CD4-positive, CD25-positive, alpha-beta regulatory T cell (primary cell): Measurements from ENCODE around the gene CD82. TPM values are rescaled to one million over a fixed set of nuclear protein-coding genes. Genes with fewer than 3 reads are reported as not detected.

ENCODE experiments used
- ATAC-seq, 2 donors: fragments of 150-1000 bp; cut with Tn5 transposase; one replicate each; pipeline ENCODE4 v1.10.0; 2021; ENCODE audit warnings: low read depth in 2 of 2, moderate number of reproducible peaks in 2 of 2, moderate library complexity in 1 of 2
- DNase-seq, 3 donors: peaks; one replicate each; pipeline versions ENCODE4 v3.0.0 to v3.0.0-alpha.2; 2012 to 2022; ENCODE audit warnings: mixed read lengths in 1 of 3
- H3K27ac ChIP-seq: one replicate; pipeline ENCODE4 v1.7.0; 2013; ENCODE audit warnings: mild to moderate bottlenecking, low read length; ENCODE audit not compliant: insufficient read depth, poor library complexity, severe bottlenecking
- H3K27me3 ChIP-seq: one replicate; pipeline ENCODE4 v1.7.0; 2013; ENCODE audit warnings: low read length; ENCODE audit not compliant: control insufficient read depth, insufficient read depth
- H3K36me3 ChIP-seq: one replicate; pipeline ENCODE4 v1.7.0; 2013; ENCODE audit warnings: mild to moderate bottlenecking, low read length, moderate library complexity; ENCODE audit not compliant: control insufficient read depth, insufficient read depth
- H3K4me1 ChIP-seq: 2 replicates; pipeline ENCODE4 v1.7.0; 2013; ENCODE audit warnings: mild to moderate bottlenecking, low read length; ENCODE audit not compliant: insufficient read depth, control insufficient read depth, poor library complexity, severe bottlenecking
- H3K4me3 ChIP-seq: one replicate; pipeline ENCODE4 v1.7.0; 2013; ENCODE audit warnings: low read depth, mild to moderate bottlenecking, low read length, moderate library complexity
- H3K9me3 ChIP-seq, 2 experiments: 1 replicate in 1 of 2; 2 replicates in 1 of 2; pipeline ENCODE4 v1.7.0; 2013; ENCODE audit warnings: low read length in 2 of 2, mild to moderate bottlenecking in 1 of 2, moderate library complexity in 1 of 2; ENCODE audit not compliant: control insufficient read depth in 2 of 2
- H3K27ac Mint-ChIP-seq, 3 donors: one replicate each; pipeline ENCODE4 v1.8.0; 2020 to 2022; ENCODE audit warnings: mild to moderate bottlenecking in 3 of 3, mixed read lengths in 3 of 3, moderate library complexity in 2 of 3
- H3K27me3 Mint-ChIP-seq: one replicate; pipeline ENCODE4 v1.8.0; 2022; ENCODE audit warnings: mild to moderate bottlenecking, mixed read lengths
- H3K36me3 Mint-ChIP-seq: one replicate; pipeline ENCODE4 v1.8.0; 2020; ENCODE audit warnings: mixed read lengths
- H3K4me1 Mint-ChIP-seq, 4 donors: one replicate each; pipeline ENCODE4 v1.8.0; 2020 to 2022; ENCODE audit warnings: mixed read lengths in 4 of 4, mild to moderate bottlenecking in 1 of 4
- H3K4me3 Mint-ChIP-seq, 4 donors: one replicate each; pipeline ENCODE4 v1.8.0; 2020 to 2022; ENCODE audit warnings: mild to moderate bottlenecking in 4 of 4, mixed read lengths in 4 of 4, moderate library complexity in 3 of 4
- H3K9me3 Mint-ChIP-seq, 7 donors: one replicate each; pipeline ENCODE4 v1.8.0; 2020 to 2022; ENCODE audit warnings: mixed read lengths in 7 of 7, mild to moderate bottlenecking in 3 of 7, moderate library complexity in 2 of 7
- polyA plus RNA-seq, 4 donors: library from polyadenylated mRNA; unstranded; fragments of 300-500 nt; fragmentation: Illumina TruSeq; gene quantifications; one replicate each; pipeline ENCODE4 v1.2.3, GENCODE V29; 2021
- total RNA-seq: library from RNA; stranded (reverse); gene quantifications from one replicate; pipeline ENCODE4 v1.2.3, GENCODE V29; 2022

CD82 gene
- total and polyA plus RNA-seq, 5 donors from 2014 or later = 81.0 to 167 (median 132) TPM

DNA sequence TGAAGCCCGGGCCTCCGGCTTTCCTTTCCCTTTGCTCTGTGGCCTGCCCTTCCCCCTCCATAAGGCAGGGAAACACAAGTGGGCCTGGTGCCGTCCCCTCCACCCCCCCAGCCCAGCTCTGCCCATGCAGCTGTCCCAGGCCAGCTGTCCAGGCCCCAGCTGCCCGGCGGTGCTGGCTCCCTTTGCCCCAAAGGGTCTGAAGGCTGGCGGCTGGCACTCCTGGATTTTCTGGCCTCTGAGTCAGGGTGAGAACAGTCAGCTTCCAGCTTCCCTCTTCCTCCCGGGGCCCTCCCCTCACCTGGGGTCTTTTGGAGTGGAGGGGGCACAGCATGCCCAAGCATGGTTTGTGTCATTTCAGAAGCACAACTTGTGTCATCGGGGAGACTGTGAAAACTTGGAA is 27.8 kb downstream of the CD82 start:
- peaks cover 32% of the 10 kb centered on the region for H3K4me1 ChIP-seq
- no peaks in the 10 kb centered on the region for H3K27me3 ChIP-seq
- H3K27me3 Mint-ChIP-seq = no peaks in the 10 kb centered on the region
- peaks cover 6 to 60% (median 30%) of the 10 kb centered on the region in 4 donors for H3K4me1 Mint-ChIP-seq
- H3K36me3 ChIP-seq = peaks cover 19% of the 10 kb centered on the region
- H3K4me3 Mint-ChIP-seq = no peak overlapping the region
- DNase-seq = no peak
- H3K27ac Mint-ChIP-seq = peak overlapping the region in 2 of 3 donors; percentile 78 to 92
- H3K9me3 Mint-ChIP-seq = no peaks in the 10 kb centered on the region
- no peak overlapping the region for H3K4me3 ChIP-seq
- ATAC-seq = no peak
- peaks cover 9% of the 10 kb centered on the region for H3K36me3 Mint-ChIP-seq
- peak overlapping the region; percentile 19 for H3K27ac ChIP-seq
- no peaks in the 10 kb centered on the region for H3K9me3 ChIP-seq

DNA sequence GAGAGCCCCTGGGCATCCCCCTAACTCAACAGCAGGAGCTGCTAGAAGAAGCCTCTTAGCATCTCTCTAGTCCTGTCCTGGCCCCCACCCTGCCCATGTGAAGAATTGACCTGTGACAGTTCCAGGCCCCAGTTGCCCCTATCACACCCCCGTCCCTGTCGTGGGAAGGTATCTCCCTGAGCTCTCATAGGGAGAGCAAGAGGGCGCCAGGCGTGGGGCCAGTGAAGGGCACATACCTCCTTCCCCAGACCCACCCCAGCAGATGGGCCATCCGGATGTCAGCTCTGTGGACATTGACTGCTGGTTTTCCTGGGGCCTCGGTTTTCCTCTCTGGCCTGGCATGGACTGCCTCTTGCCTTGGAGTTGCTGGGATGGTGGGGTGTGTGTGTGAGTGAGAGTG is 29.5 kb downstream of the CD82 start:
- peaks cover 9% of the 10 kb centered on the region for H3K36me3 Mint-ChIP-seq
- peaks cover 6 to 64% (median 36%) of the 10 kb centered on the region in 4 donors for H3K4me1 Mint-ChIP-seq
- Histone ChIP-seq H3K4me3 (no peak overlapping the region), H3K27me3 (no peaks in the 10 kb centered on the region), H3K4me1 (peaks cover 32% of the 10 kb centered on the region), H3K9me3 (no peaks in the 10 kb centered on the region), H3K36me3 (peaks cover 9% of the 10 kb centered on the region), H3K27ac (peak overlapping the region; percentile 44)
- ATAC-seq (no peak), DNase-seq (no peak)
- no peaks in the 10 kb centered on the region for H3K9me3 Mint-ChIP-seq
- no peaks in the 10 kb centered on the region for H3K27me3 Mint-ChIP-seq
- H3K4me3 Mint-ChIP-seq = peak overlapping the region in 1 of 4 donors; percentile 27
- H3K27ac Mint-ChIP-seq = peak overlapping the region in 2 of 3 donors; percentile 85 to 92

DNA sequence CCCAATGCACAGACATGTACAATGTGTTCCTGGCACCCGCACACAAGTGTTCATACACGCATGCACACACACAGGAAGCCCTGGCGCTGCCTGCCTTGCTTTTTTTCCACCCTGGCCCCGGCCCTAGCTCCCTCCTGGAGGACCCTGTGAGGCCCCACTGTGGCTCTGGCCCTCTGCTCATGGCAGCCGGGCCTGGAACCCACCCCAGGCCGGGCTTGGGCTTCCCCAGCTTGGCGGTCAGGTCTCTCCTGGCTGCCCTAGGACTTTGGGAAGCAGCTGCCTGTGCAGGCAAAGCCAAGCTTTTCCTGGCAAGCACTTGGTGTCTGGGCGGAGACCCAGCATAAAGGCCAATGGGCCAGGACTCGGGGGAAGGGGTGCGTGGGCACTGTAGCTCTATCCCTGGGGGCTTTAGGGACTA is 30.5 kb downstream of the CD82 start:
- peak overlapping the region in 2 of 4 donors; percentile 74 to 80 for H3K4me3 Mint-ChIP-seq
- DNase-seq = peak in 1 of 3 donors; percentile 16
- Histone ChIP-seq H3K36me3 (peaks cover 8% of the 10 kb centered on the region), H3K4me3 (peak overlapping the region; percentile 67), H3K27me3 (no peaks in the 10 kb centered on the region), H3K4me1 (peaks cover 36% of the 10 kb centered on the region), H3K9me3 (no peaks in the 10 kb centered on the region), H3K27ac (peak overlapping the region; percentile 69)
- H3K9me3 Mint-ChIP-seq = no peaks in the 10 kb centered on the region
- H3K27me3 Mint-ChIP-seq = no peaks in the 10 kb centered on the region
- peaks cover 9% of the 10 kb centered on the region for H3K36me3 Mint-ChIP-seq
- peak overlapping the region; percentile 92 to 97 (median 94) for H3K27ac Mint-ChIP-seq
- ATAC-seq = no peak
- peaks cover 6 to 68% (median 39%) of the 10 kb centered on the region in 4 donors for H3K4me1 Mint-ChIP-seq

DNA sequence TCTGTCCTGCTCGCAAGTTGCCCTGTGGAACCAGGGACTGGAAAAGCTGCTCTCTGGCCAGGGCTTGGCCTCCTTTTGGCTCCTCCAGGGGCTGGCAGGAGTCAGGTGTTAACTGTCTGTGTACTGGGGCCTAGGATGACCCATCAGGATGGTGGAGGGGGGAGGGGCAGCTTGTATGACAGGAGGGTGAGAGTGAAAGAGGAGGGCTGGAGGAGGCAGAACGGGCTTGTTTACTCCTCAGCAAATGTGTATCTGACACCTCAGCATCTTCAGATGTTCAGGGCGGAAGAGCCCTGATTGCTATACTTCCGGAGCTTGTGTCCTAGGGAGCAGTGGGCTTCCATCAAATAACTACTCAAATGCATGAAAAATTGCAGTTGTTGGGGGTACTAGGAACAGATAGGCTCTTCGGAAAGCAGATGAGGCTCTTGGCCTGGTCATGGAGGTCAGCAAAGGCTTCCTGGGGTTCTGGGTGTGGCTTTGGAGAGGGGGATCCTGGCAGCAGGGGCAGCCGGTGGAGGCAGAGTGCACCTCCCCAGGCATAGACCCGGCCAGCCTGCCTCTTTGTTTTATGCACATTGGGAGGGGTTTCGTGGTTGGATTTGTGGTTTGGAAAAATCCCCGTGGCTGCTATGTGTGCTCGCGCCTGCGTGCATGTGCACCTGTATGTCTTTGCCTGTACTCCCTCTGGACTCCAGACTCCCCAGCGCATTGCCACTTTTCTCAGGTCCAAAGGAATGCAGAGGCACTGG is 31.2 kb downstream of the CD82 start:
- Mint-ChIP-seq H3K9me3 (no peaks in the 10 kb centered on the region), H3K4me3 (peak overlapping the region; percentile 14 to 80 (median 74)), H3K27ac (peak overlapping the region; percentile 92 to 97 (median 94)), H3K27me3 (no peaks in the 10 kb centered on the region), H3K4me1 (peaks cover 6 to 72% (median 39%) of the 10 kb centered on the region in 4 donors), H3K36me3 (peaks cover 9% of the 10 kb centered on the region)
- Histone ChIP-seq H3K9me3 (no peaks in the 10 kb centered on the region), H3K27me3 (no peaks in the 10 kb centered on the region), H3K4me3 (peak overlapping the region; percentile 67), H3K4me1 (peaks cover 43% of the 10 kb centered on the region), H3K36me3 (peaks cover 5% of the 10 kb centered on the region), H3K27ac (peak overlapping the region; percentile 69)
- ATAC-seq = peak; percentile 61 to 70
- peak; percentile 46 to 84 (median 51) for DNase-seq

DNA sequence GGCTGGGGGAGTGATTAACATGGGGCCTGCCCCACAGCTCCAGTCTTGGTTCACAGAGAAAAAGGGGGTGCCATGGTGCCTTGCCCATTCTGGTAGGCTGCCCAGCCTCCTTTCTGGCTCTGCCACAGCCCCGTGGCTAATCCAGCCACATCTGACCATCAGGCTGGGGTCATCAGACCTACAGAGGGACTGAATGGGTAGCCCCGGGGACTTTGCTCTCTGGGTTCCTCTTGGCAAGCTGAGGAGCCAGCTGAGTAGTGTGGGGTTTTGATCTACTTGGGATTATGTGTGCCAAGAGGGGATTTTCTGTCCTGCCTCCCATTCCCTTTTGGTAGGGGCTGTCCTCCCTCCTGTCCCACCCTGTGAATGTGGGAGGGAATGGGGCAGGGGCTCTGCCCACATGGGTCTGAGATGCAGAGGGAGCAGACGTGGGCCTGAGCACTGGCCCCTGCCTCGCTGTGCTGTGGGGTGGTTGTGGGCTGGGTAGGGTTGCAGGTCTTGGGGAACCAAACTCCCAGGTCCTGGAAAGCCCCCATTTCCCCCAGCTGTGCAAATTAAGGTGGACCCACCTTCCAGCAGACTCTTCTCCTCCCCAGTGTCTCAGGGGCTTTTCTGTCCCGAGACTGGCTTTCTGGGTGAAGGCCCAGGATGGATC is 32.0 kb downstream of the CD82 start:
- DNase-seq = no peak
- H3K27me3 Mint-ChIP-seq = no peaks in the 10 kb centered on the region

DNA sequence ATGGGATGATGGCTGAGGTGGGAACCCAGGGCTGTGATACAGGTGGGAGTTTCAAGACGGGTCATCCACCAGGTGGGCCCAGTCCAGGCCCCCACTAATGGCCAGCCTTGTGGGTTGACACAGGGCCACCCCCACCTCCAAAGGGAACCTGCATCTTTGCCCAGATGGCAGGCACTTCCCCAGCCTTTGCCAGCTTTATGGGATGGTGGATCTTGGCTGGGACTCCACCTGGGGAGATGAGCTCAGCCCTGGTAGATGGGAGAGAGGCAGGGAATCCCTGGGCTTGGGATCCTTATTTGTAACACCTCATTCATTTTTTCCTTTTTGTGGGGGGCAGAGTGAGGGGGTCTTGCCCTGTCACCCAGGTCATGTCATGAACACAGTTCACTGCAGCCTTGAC is 33.4 kb downstream of the CD82 start:
- no peaks in the 10 kb centered on the region for H3K9me3 ChIP-seq
- H3K36me3 Mint-ChIP-seq = peaks cover 4% of the 10 kb centered on the region
- H3K9me3 Mint-ChIP-seq = no peaks in the 10 kb centered on the region
- no peaks in the 10 kb centered on the region for H3K27me3 Mint-ChIP-seq
- DNase-seq (no peak), ATAC-seq (no peak)
- H3K4me1 Mint-ChIP-seq = peaks cover 1 to 63% (median 37%) of the 10 kb centered on the region in 4 donors
- H3K27ac ChIP-seq = no peak overlapping the region
- peaks cover 47% of the 10 kb centered on the region for H3K4me1 ChIP-seq
- H3K4me3 ChIP-seq = no peak overlapping the region
- H3K27me3 ChIP-seq = no peaks in the 10 kb centered on the region
- H3K27ac Mint-ChIP-seq = peak overlapping the region; percentile 43 to 67 (median 49)
- peak overlapping the region in 1 of 4 donors; percentile 21 for H3K4me3 Mint-ChIP-seq
- H3K36me3 ChIP-seq = peaks cover 10% of the 10 kb centered on the region

More for the DNA sequence above, 32.0 kb downstream of the CD82 start:
- peak overlapping the region; percentile 69 for H3K27ac ChIP-seq
- Mint-ChIP-seq H3K27ac (peak overlapping the region; percentile 92 to 97 (median 94)), H3K4me3 (peak overlapping the region; percentile 14 to 80 (median 74)), H3K4me1 (peaks cover 6 to 71% (median 40%) of the 10 kb centered on the region in 4 donors), H3K36me3 (peaks cover 6% of the 10 kb centered on the region), H3K9me3 (no peaks in the 10 kb centered on the region)
- no peaks in the 10 kb centered on the region for H3K27me3 ChIP-seq
- no peak overlapping the region for H3K4me3 ChIP-seq
- H3K9me3 ChIP-seq = no peaks in the 10 kb centered on the region
- ATAC-seq = no peak
- no peaks in the 10 kb centered on the region for H3K36me3 ChIP-seq
- H3K4me1 ChIP-seq = peaks cover 47% of the 10 kb centered on the region

DNA sequence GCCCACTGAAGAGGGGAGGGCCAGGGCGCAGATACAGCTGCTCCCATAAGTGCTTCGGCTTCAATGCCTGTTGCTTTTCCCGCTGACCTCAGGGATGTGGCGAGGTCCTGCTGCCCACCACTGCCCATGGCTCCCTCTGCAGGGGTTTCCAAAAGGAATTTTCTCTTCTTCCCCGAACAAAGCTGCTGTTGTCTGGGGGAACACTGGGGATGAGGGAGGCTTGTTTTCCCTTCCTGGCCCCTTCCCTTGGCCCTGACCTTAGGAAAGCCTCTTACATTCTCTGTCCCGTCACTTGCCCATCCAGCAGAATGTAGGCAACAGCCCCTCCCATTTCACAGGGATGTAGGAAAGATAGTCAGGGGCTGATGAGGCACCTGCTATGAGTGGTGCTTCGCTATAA is 34.8 kb downstream of the CD82 start:
- ATAC-seq (no peak), DNase-seq (no peak)
- no peaks in the 10 kb centered on the region for H3K27me3 Mint-ChIP-seq
- Histone ChIP-seq H3K4me1 (peaks cover 42% of the 10 kb centered on the region), H3K4me3 (no peak overlapping the region), H3K27ac (no peak overlapping the region), H3K27me3 (no peaks in the 10 kb centered on the region), H3K9me3 (no peaks in the 10 kb centered on the region), H3K36me3 (peaks cover 24% of the 10 kb centered on the region)
- no peak overlapping the region for H3K4me3 Mint-ChIP-seq
- H3K36me3 Mint-ChIP-seq = peaks cover 9% of the 10 kb centered on the region
- peak overlapping the region in 1 of 3 donors; percentile 68 for H3K27ac Mint-ChIP-seq
- H3K9me3 Mint-ChIP-seq = no peaks in the 10 kb centered on the region
- H3K4me1 Mint-ChIP-seq = peaks cover 0 to 56% (median 32%) of the 10 kb centered on the region in 4 donors
